ENCODE results near the gene DOK6.

Gene DOK6

DNA sequence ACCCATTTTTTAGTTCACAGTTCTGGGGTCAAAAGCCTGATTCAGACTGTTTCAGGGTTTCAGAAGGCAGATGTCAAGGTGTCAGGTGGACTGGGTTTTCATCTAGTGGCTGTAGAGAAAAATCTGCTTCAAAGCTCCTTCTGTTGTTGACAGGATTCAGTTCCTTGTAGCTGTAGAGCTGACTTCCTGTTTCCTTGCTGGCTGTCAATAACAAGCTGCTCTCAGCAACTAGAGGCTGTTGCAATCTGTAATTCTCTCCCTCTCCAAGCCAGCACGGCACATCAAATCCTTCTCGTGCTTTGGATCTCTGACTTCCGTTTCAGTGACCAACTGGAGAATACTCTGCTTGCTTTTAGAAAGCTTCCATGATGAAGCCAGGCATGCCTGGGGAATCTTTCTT, 179.4 kb downstream of the DOK6 start:
- no peak overlapping the region for H3K4me3 ChIP-seq (ENCODE audit: low read depth, low read length)
- peak; percentile 36 for DNase-seq (ENCODE audit: low read depth)
- TF ChIP-seq, protein P1, sequence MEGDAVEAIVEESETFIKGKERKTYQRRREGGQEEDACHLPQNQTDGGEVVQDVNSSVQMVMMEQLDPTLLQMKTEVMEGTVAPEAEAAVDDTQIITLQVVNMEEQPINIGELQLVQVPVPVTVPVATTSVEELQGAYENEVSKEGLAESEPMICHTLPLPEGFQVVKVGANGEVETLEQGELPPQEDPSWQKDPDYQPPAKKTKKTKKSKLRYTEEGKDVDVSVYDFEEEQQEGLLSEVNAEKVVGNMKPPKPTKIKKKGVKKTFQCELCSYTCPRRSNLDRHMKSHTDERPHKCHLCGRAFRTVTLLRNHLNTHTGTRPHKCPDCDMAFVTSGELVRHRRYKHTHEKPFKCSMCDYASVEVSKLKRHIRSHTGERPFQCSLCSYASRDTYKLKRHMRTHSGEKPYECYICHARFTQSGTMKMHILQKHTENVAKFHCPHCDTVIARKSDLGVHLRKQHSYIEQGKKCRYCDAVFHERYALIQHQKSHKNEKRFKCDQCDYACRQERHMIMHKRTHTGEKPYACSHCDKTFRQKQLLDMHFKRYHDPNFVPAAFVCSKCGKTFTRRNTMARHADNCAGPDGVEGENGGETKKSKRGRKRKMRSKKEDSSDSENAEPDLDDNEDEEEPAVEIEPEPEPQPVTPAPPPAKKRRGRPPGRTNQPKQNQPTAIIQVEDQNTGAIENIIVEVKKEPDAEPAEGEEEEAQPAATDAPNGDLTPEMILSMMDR (conservative IDR thresholded peaks at IDR 0.05; ENCODE audit: low read depth, low read length), result no peak

DNA sequence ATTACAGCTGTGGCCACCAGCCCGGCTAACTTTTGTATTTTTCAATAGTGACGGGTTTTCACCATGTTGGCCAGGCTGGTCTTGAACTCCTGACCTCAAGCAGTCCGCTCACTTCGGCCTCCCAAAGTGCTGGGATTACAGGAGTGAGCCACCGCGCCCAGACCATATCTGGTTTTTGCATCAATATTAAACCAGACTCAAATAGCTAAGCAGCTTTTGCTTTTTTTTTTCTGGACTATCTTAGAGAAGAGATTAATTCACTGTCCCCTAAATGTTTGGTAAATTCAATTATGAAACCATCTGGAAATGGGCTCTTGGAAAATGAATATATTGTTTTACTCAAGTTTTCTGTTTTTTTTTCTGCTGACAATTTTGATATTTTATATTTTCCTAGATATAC, 183.7 kb downstream of the DOK6 start:
- TF ChIP-seq, protein P1 (conservative IDR thresholded peaks at IDR 0.05; ENCODE audit: low read depth, low read length), result no peak
- no peak overlapping the region for H3K4me3 ChIP-seq (ENCODE audit: low read depth, low read length)
- no peak for DNase-seq (ENCODE audit: low read depth)

DNA sequence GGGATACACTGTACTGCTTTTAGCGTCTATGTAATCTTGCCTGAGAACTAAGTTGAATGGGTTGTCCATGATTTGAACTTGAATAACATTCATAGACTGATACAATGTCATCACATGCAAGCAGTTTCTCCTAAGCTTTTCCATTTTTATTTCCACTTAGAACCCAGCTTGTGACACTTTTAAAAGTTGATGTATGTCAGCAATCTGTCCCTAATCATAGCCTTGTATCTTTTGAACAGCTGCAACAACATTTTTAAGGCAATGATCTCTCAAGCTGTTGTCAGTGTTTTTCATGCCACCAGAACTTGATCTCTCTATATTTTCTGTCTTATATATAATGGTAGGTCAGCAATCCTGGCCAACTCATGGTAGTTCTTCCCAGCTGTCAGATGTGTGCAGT, 185.0 kb downstream of the DOK6 start:
- TF ChIP-seq, protein P1 (conservative IDR thresholded peaks at IDR 0.05; ENCODE audit: low read depth, low read length), result no peak
- DNase-seq (ENCODE audit: low read depth), result no peak
- H3K4me3 ChIP-seq (ENCODE audit: low read depth, low read length), result no peak overlapping the region

DNA sequence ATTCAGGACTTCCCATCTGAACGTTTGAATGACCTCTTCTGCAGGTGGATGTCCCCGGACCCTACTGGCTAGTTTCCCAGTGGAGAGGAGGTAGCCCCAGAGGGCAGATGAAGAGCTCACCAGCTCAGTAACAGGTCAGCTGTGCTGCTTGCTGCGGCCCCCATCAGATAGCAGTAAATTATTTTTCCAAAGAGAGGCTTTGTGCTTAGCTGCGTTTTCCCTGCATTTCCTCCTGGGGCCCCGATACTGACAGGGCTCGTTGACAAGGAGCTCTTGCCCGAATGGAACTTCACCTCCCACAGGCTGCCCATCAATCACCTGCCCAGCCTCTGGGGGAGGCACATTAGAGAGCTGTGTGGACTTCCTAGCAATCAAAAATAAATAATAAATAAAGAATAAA, 185.8 kb downstream of the DOK6 start:
- TF ChIP-seq, protein P1 (conservative IDR thresholded peaks at IDR 0.05; ENCODE audit: low read depth, low read length), result no peak
- H3K4me3 ChIP-seq (ENCODE audit: low read depth, low read length), result no peak overlapping the region
- no peak for DNase-seq (ENCODE audit: low read depth)

DNA sequence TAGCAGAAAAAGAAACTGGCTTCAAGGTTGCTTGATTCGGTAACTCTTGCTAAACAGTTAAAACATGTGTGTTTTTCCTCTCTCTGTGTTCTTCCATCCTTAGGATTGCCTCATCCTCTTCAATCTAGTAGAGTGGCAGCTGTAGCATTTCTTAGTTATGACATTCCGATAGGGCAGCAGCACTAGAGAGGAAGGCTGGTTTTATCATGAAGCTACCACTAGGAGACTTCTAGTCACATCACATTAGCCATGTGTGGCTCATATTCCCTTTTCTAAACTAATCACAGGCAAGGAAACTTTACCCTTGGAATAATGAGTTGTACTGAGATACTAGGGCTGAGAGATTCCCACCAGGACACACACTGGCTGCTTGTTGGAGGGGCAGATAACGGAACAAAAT, 187.6 kb downstream of the DOK6 start:
- TF ChIP-seq, protein P1 (conservative IDR thresholded peaks at IDR 0.05; ENCODE audit: low read depth, low read length), result peak; percentile 15
- DNase-seq (ENCODE audit: low read depth), result peak; percentile 21
- H3K4me3 ChIP-seq (ENCODE audit: low read depth, low read length), result no peak overlapping the region

DNA sequence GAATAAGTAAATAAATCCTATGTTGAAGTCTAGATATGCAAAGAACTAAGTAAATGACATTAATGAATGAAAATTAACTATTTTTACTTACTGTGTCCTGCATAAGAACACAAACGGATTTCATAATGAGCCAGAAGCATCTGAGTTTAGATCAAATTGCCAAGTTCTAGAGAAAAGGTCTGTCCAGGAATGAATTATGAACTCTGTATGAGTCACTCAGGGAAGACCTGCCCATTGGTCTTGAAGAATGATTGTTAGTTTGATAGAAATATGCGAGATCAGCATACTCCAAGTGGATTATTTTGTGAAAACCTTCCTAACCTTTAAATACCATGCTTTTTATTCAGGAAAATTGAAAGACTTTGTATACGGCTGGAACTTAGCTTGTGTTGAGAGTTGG, 189.5 kb downstream of the DOK6 start:
- TF ChIP-seq, protein P1 (conservative IDR thresholded peaks at IDR 0.05; ENCODE audit: low read depth, low read length), result no peak
- no peak overlapping the region for H3K4me3 ChIP-seq (ENCODE audit: low read depth, low read length)
- peak; percentile 35 for DNase-seq (ENCODE audit: low read depth)

DNA sequence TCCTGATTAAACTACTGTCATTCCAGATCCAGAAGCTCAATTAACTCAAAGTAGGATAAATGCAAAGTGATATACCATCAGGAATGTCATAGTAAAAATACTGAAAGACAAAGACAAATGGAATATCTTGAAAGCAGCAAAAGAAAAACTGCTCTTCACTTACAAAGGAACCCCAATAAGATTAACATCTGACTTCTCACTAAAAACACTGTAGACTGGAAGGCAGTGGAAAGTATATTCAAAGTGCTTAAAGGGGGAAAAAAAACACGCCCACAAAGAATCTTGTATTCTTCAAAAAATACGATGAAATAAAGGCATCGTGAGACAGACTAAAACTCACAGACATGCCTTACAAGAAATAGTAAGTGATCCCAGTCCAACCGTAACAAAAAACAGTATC, 195.7 kb downstream of the DOK6 start:
- TF ChIP-seq, protein P1 (conservative IDR thresholded peaks at IDR 0.05; ENCODE audit: low read depth, low read length), result no peak
- no peak for DNase-seq (ENCODE audit: low read depth)
- no peak overlapping the region for H3K4me3 ChIP-seq (ENCODE audit: low read depth, low read length)
